Adrenal gland (tissue), 19 donors: ENCODE measurements around the gene CNOT11. TPM values are rescaled to one million over a fixed set of nuclear protein-coding genes. Genes with fewer than 3 reads are reported as not detected.

Experiments used
- DNase-seq, 7 donors: peaks; one replicate each; pipeline ENCODE4 v3.0.0-alpha.2; 2019 to 2020
- H3K27ac ChIP-seq, 5 donors: fragments of 200-600 bp; sonication (generic) in 4 of 5; 1 replicate in 3 of 5; 2 replicates in 2 of 5; pipeline versions ENCODE4 v1.5.1 to v1.8.0; 2016 to 2020; ENCODE audit warnings: mild to moderate bottlenecking in 1 of 5
- H3K27me3 ChIP-seq: fragments of 200-600 bp; 2 replicates; pipeline ENCODE4 v1.8.0; 2021
- H3K36me3 ChIP-seq, 2 donors: fragments of 200-600 bp; replicated peaks in 1 of 2; 1 replicate in 1 of 2; 2 replicates in 1 of 2; pipeline versions ENCODE4 v1.5.1 to v1.8.0; 2018 to 2022
- H3K4me1 ChIP-seq, 2 donors: fragments of 200-600 bp; replicated peaks in 1 of 2; 1 replicate in 1 of 2; 2 replicates in 1 of 2; pipeline versions ENCODE4 v1.5.1 to v1.8.0; 2018 to 2021
- H3K4me3 ChIP-seq, 4 donors: fragments of 200-600 bp; sonication (generic) in 3 of 4; one replicate each; pipeline ENCODE4 v1.5.1; 2016 to 2018
- H3K9me3 ChIP-seq, 3 donors: fragments of 200-600 bp; sonication (generic) in 1 of 3; replicated peaks in 1 of 3; 1 replicate in 2 of 3; 2 replicates in 1 of 3; pipeline versions ENCODE4 v1.5.1 to v1.8.0; 2016 to 2021
- CTCF ChIP-seq, 6 experiments: fragments of 450-650 bp in 4 of 6; fragments of 200-600 bp in 2 of 6; sonication (generic) in 1 of 6; IDR thresholded peaks; 1 replicate in 5 of 6; 2 replicates in 1 of 6; pipeline versions ENCODE4 v1.5.1 to v1.8.0; 2016 to 2021; ENCODE audit warnings: antibody characterized with exemption in 6 of 6, mild to moderate bottlenecking in 2 of 6, moderate library complexity in 1 of 6
- POLR2A ChIP-seq, 2 donors: fragments of 450-650 bp; IDR thresholded peaks; one replicate each; pipeline ENCODE4 v1.6.1; 2017; ENCODE audit warnings: antibody characterized with exemption in 2 of 2, mild to moderate bottlenecking in 2 of 2, moderate library complexity in 1 of 2
- WGBS, 4 donors: extraction: QIAGEN DNeasy Blood & Tissue Kit in 2 of 4; methylation state at CpG; one replicate each; pipeline versions ENCODE4 v1.1.5 to v1.1.7; 2013 to 2017; 5-methylcytosine and 5-hydroxymethylcytosine counted together
- intact Hi-C, 2 donors: fragments of 100-400 bp; cut with DNase I; formaldehyde crosslinking; loops; one replicate each; pipeline versions ENCODE4 v1.14.1 to v1.15.0; 2022 to 2023
- long read RNA-seq, 10 donors: library from polyadenylated mRNA in 3 of 10; unstranded in 2 of 10; stranded (forward) in 1 of 10; transcript quantifications; one replicate each; pipeline ENCODE4 v2.0.0 and lab custom pipeline, GENCODE V29; 2021 to 2026
- polyA plus RNA-seq, 3 donors: library from polyadenylated mRNA; stranded (reverse); fragments of 200-250 nt in 2 of 3; fragments of 350-450 nt in 1 of 3; fragmentation: Illumina TruSeq in 1 of 3; extraction: RNeasy Lipid Tissue Mini Kit (QIAGEN cat#74804) in 1 of 3; gene quantifications; one replicate each; pipeline ENCODE4 v1.2.3, GENCODE V29; 2013 to 2014
- total RNA-seq, 9 donors: library from RNA; depleted of rRNA in 4 of 9; stranded (reverse); fragments of >200 nt in 4 of 9; fragments of 120-200 nt in 1 of 9; fragmentation: NEBNext Ultra II Directional in 1 of 9; extraction: Animal tissue kit (Norgen Biotek cat#: 25700) in 1 of 9; gene quantifications; one replicate each; pipeline versions ENCODE4 v1.1.0 to v1.2.4, GENCODE V29; 2013 to 2023
- donor health status: healthy with polysubstance abuse.
- donor health status: Bipolar disorder and iron deficiency.
- donor health status: DM: yes; HTN: yes; CAD: no.
- donor health status: DM: no; HTN: no; CAD: no.
- donor health status: DM: no; HTN: no; CAD: no.
- donor health status: DM: yes; HTN: yes; CAD: no.

CNOT11 gene
- total RNA-seq (10 to 100 TPM; 27.4 to 53.5 (median 33.0) TPM), polyA plus RNA-seq (10 to 100 TPM in 2 of 3 donors, 1 to 10 TPM in 1; 9.5 to 67.3 (median 14.2) TPM)
- long read RNA-seq, donor 1, transcript CNOT11-201 (7 exons, 2,599 nt), result major isoform, 6 of 42 reads
- long read RNA-seq, donor 1, partial matches to known transcripts, result 36 of 42 reads
- long read RNA-seq, donor 1, other reads (novel, unspliced or antisense), result 0 of 42 reads
- long read RNA-seq, donor 2, transcript CNOT11-201 (7 exons, 2,599 nt), result major isoform, 8 of 8 reads
- long read RNA-seq, donor 2, partial matches to known transcripts, result 0 of 8 reads
- long read RNA-seq, donor 2, other reads (novel, unspliced or antisense), result 0 of 8 reads
- long read RNA-seq, donor 3, transcript CNOT11-201 (7 exons, 2,599 nt), result major isoform, 16 of 50 reads
- long read RNA-seq, donor 3, partial matches to known transcripts, result 7 of 50 reads
- long read RNA-seq, donor 3, other reads (novel, unspliced or antisense), result 27 of 50 reads
- long read RNA-seq, donor 4, partial matches to known transcripts, result 2 of 2 reads
- long read RNA-seq, donor 4, other reads (novel, unspliced or antisense), result 0 of 2 reads
- long read RNA-seq, donor 5, transcript CNOT11-201 (7 exons, 2,599 nt), result major isoform, 105 of 116 reads
- long read RNA-seq, donor 5, partial matches to known transcripts, result 1 of 116 reads
- long read RNA-seq, donor 5, other reads (novel, unspliced or antisense), result 10 of 116 reads
- long read RNA-seq, donor 6, partial matches to known transcripts, result 0 of 2 reads
- long read RNA-seq, donor 6, other reads (novel, unspliced or antisense), result 1 of 2 reads
- long read RNA-seq, donor 7, transcript CNOT11-201 (7 exons, 2,599 nt), result major isoform, 7 of 7 reads
- long read RNA-seq, donor 7, partial matches to known transcripts, result 0 of 7 reads
- long read RNA-seq, donor 7, other reads (novel, unspliced or antisense), result 0 of 7 reads
- long read RNA-seq, donor 8, transcript CNOT11-201 (7 exons, 2,599 nt), result major isoform, 14 of 14 reads
- long read RNA-seq, donor 8, partial matches to known transcripts, result 0 of 14 reads
- long read RNA-seq, donor 8, other reads (novel, unspliced or antisense), result 0 of 14 reads
- long read RNA-seq, donor 9, transcript CNOT11-201 (7 exons, 2,599 nt), result major isoform, 8 of 8 reads
- long read RNA-seq, donor 9, partial matches to known transcripts, result 0 of 8 reads
- long read RNA-seq, donor 9, other reads (novel, unspliced or antisense), result 0 of 8 reads
- long read RNA-seq, donor 10, partial matches to known transcripts, result 5 of 31 reads
- long read RNA-seq, donor 10, other reads (novel, unspliced or antisense), result 22 of 31 reads

DNA sequence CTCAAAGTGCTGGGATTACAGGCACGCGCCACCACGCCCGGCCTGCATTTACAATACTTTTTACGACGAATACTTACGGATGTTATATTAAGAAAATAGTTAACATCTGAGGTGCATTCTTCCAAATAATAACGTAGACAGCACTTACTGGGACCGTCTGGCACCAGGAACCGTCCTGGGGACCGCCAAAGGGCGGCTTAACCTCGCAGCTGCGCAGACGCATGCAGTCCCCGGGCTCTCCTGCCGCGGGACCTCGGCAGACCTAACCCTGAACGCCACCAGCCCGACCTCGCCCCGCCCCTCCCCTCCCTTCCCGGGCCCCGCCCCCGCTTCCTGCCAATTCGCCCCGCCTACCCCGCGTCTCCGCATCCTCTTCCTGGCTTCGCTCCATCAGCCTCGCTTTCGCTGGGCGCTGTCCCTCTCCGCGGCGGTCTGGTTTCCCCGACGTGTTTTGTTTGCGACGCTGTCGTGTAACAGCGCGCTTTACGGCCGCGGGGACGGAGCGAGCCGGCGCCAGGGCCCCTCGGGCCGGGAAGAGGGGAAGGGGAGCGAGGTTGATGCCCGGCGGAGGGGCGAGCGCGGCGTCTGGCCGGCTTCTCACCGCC, at the start of gene CNOT11:
TSS of gene CNOT11 (plus strand) at position 479 of the 605 bp plus-strand sequence. CDS start at position 558, 79 bp downstream.
- peak; percentile 99 to 100 (median 99) for DNase-seq
- Histone ChIP-seq H3K4me1 (peaks cover 12 to 32% of the 10 kb centered on the region in 2 donors), H3K9me3 (no peaks in the 10 kb centered on the region), H3K4me3 (peak within 1 kb of the TSS; percentile 76 to 95 (median 94)), H3K27me3 (no peaks in the 10 kb centered on the region), H3K27ac (peak within 1 kb of the TSS; percentile 51 to 93 (median 88)), H3K36me3 (no peaks in the 10 kb centered on the region)
- WGBS, 4 donors, result 0 to 1% (median 0%) methylated on average over 15 to 63 of the region's 63 CpGs
- TF ChIP-seq CTCF (IDR thresholded peaks at IDR 0.05), result peak in 2 of 6 experiments; percentile 2 to 42
- TF ChIP-seq POLR2A (IDR thresholded peaks at IDR 0.05), result peak; percentile 28 to 82
- intact Hi-C loops, result no loop called here

GRCh38 chr2:101204400-101205115, 48.1 kb upstream of the CNOT11 start:
- no peak overlapping the region for H3K4me3 ChIP-seq
- H3K4me1 ChIP-seq, result peaks cover 6 to 7% of the 10 kb centered on the region in 2 donors
- no peaks in the 10 kb centered on the region for H3K9me3 ChIP-seq
- TF ChIP-seq POLR2A (IDR thresholded peaks at IDR 0.05) (no peak), CTCF (IDR thresholded peaks at IDR 0.05) (peak in 2 of 6 experiments; percentile 11)
- DNase-seq, result no peak
- WGBS, 4 donors, result 88 to 100% (median 92%) methylated on average over 4 of the region's 4 CpGs
- no peaks in the 10 kb centered on the region for H3K36me3 ChIP-seq
- intact Hi-C loops, result loop anchor here in 1 of 2 donors (5.0 kb wide), 1 partner anchor 192 kb away; no protein-coding TSS in a partner anchor
- H3K27me3 ChIP-seq, result no peaks in the 10 kb centered on the region
- no peak overlapping the region for H3K27ac ChIP-seq

- Histone ChIP-seq H3K27ac (no peak overlapping the region), H3K27me3 (no peaks in the 10 kb centered on the region), H3K4me1 (peaks cover 6 to 7% of the 10 kb centered on the region in 2 donors), H3K36me3 (no peaks in the 10 kb centered on the region), H3K9me3 (no peaks in the 10 kb centered on the region), H3K4me3 (peak overlapping the region in 1 of 4 donors; percentile 37)
- peak; percentile 64 to 90 (median 79) for DNase-seq
- no peak for TF ChIP-seq POLR2A (IDR thresholded peaks at IDR 0.05)
- peak; percentile 20 to 66 (median 60) for TF ChIP-seq CTCF (IDR thresholded peaks at IDR 0.05)
- intact Hi-C loops, result no loop called here
- 30 to 46% (median 33%) methylated on average over 13 to 15 of the region's 15 CpGs for WGBS, 4 donors
These were observed 46.9 kb upstream of the CNOT11 start for GRCh38 chr2:101205521-101206479.
